GM21717 (cell line): ENCODE results near the gene TBC1D3K.
"Not testable (repeated sequence)": the region's sequence is repeated elsewhere in the genome, so short reads cannot be mapped to it uniquely, and the experiment has no call there.

Experiments
- ATAC-seq: cut with Tn5 transposase; IDR thresholded peaks from one replicate; pipeline ENCODE4 v1.9.1; 2021; ENCODE audit warnings: mild to moderate bottlenecking, moderate library complexity; ENCODE audit not compliant: unreplicated experiment

TBC1D3K gene

DNA sequence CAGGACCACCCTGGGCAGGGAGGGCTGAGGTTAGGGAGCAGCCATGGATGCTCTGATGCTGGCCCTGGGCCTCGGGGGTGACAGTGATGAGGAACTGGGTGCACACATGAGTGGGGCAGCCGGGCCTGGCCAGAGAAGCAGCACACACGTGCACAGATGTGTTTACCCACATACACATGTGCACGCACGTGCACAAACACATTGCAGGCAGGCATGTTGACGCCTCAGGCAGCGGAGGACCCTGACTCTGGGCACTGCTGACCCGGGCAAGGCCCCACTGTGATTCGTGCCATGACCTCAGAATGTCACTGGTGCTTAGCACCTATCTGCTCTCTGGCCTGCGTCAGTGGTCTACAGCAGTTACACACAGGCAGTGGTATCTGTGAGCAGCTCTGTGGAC lies at the start of gene TBC1D3K:
TBC1D3K (plus strand) TSS at position 301 of the 400 bp plus-strand sequence. CDS start 1,585 bp downstream, outside the sequence.
- not testable (repeated sequence) for ATAC-seq

DNA sequence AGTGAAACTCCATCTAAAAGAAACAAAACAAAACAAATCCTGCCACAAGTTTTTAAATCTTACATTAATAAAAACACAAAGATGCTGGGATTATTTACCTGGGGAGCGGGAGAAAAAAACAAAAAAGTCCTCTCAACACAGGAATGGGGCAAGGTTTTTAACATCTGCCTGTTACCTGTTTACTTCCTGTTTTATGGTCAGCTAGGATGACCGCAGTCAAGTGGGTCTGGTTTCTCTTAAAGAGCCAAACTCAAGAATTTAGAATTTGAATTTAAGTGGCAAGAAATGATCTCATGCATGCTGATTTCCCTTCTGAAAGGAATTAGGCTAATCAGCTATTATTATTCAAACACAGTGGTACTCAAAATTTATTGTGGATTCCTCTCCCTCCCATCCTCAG lies 39.7 kb upstream of the TBC1D3K start:
- ATAC-seq: no peak

DNA sequence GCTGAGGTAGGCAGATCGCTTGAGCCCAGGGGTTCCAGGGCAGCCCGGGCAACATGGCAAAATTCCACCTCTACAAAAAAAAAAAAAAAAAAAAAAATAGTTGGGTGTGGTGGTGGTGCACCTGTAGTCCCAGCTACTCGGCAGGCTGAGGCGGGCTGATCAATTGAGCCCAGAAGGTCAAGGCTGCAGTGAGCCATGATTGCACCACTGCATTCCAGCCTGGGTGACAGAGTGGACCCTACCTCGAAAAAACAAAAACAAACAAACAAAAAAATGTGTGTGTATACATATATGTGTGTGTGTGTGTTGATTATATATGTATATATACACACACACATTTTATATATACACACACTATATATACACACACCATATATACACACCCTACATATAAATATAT lies 39.1 kb upstream of the TBC1D3K start:
- no peak for ATAC-seq

DNA sequence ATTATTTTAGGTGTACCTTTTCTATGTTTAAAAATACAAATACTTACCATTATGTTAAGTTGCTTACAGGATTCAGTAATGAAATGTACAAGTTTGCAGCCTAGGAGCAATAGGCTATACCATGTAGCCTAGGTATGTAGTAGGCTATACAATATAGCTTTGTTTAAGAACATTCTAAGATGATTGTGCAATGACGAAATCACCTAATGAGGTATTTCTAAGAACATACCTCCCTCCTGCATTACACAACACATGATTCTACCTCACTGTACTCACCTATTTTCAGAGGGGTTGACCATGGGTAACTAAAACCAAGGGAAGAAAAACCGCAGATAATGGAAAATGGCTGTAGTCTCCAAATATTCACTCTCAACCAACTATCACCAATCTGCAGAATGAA lies 35.3 kb upstream of the TBC1D3K start:
- no peak for ATAC-seq

DNA sequence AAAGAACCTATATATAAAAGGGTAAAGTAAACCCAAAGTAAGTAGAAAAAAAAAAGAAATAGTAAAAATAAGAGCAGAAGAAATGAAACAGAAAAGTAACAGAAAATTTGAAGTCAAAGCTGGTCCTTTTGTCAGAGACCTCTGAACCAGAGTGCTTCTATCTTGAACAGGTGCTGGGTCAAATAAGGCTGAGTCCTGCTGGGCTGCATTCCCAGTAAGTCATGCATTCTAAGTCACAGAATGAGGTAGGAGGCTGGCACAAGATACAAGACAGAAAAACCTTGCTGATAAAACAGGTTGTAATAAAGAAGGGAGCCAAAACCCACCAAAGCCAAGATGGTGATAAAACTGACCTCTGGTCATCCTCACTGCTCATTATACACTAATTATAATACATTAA lies 27.3 kb upstream of the TBC1D3K start:
- not testable (repeated sequence) for ATAC-seq
